ENCODE measurements around the gene RPEL1.
"Not testable (repeated sequence)": the region's sequence is repeated elsewhere in the genome, so short reads cannot be mapped to it uniquely, and the experiment has no call there.

Gene RPEL1

GRCh38 chr10:103224133-103224532 is 21.6 kb upstream of the RPEL1 start:
- TF ChIP-seq CTCF (IDR thresholded peaks at IDR 0.05; ENCODE audit: insufficient read depth, low read length, poor library complexity, severe bottlenecking) = no peak
- TF ChIP-seq EZH2phosphoT487 (conservative IDR thresholded peaks at IDR 0.05; ENCODE audit: low read length) = no peak
- Histone ChIP-seq H3K79me2 (ENCODE audit: insufficient read depth, low read length) (no peaks in the 10 kb centered on the region), H3K9ac (ENCODE audit: low read length) (no peak overlapping the region), H3K27ac (ENCODE audit: low read depth, low read length) (no peak overlapping the region), H2AFZ (ENCODE audit: low read depth, low read length, severe bottlenecking) (no peak overlapping the region), H3K9me3 (ENCODE audit: insufficient read depth, low read length) (no peaks in the 10 kb centered on the region), H3K9me2 (replicated peaks; ENCODE audit: insufficient read depth, low read length) (no peaks in the 10 kb centered on the region), H3F3A (ENCODE audit: insufficient read depth) (no peaks in the 10 kb centered on the region), H3K4me2 (ENCODE audit: low read depth, low read length, poor library complexity, severe bottlenecking) (no peak overlapping the region), H3K4me3 (ENCODE audit: insufficient read depth, low read length, poor library complexity, severe bottlenecking) (no peak overlapping the region), H3K36me3 (ENCODE audit: low read length) (no peaks in the 10 kb centered on the region), H3K27me3 (ENCODE audit: low read length) (no peaks in the 10 kb centered on the region), H4K20me1 (ENCODE audit: low read depth, low read length) (no peaks in the 10 kb centered on the region)

GRCh38 chr10:103224721-103225120 is 21.0 kb upstream of the RPEL1 start:
- H4K20me1 ChIP-seq (ENCODE audit: low read depth, low read length); H3K36me3 ChIP-seq (ENCODE audit: low read length); H3K4me2 ChIP-seq (ENCODE audit: low read depth, low read length, poor library complexity, severe bottlenecking); H3K27ac ChIP-seq (ENCODE audit: low read depth, low read length); H3K9ac ChIP-seq (ENCODE audit: low read length); H3K4me3 ChIP-seq (ENCODE audit: insufficient read depth, low read length, poor library complexity, severe bottlenecking); H3K79me2 ChIP-seq (ENCODE audit: insufficient read depth, low read length); H2AFZ ChIP-seq (ENCODE audit: low read depth, low read length, severe bottlenecking); H3K9me3 ChIP-seq (ENCODE audit: insufficient read depth, low read length); H3K9me2 ChIP-seq (replicated peaks; ENCODE audit: insufficient read depth, low read length); H3K27me3 ChIP-seq (ENCODE audit: low read length); H3F3A ChIP-seq (ENCODE audit: insufficient read depth): not testable (repeated sequence)

- TF ChIP-seq EZH2phosphoT487 (conservative IDR thresholded peaks at IDR 0.05; ENCODE audit: low read length) (no peak), CTCF (IDR thresholded peaks at IDR 0.05; ENCODE audit: insufficient read depth, low read length, poor library complexity, severe bottlenecking) (no peak)
- H2AFZ ChIP-seq (ENCODE audit: low read depth, low read length, severe bottlenecking) = no peak overlapping the region
- H3K9me2 ChIP-seq (replicated peaks; ENCODE audit: insufficient read depth, low read length) = no peaks in the 10 kb centered on the region
- no peaks in the 10 kb centered on the region for H4K20me1 ChIP-seq (ENCODE audit: low read depth, low read length)
- H3K4me2 ChIP-seq (ENCODE audit: low read depth, low read length, poor library complexity, severe bottlenecking) = no peak overlapping the region
- no peak overlapping the region for H3K9ac ChIP-seq (ENCODE audit: low read length)
- H3F3A ChIP-seq (ENCODE audit: insufficient read depth) = no peaks in the 10 kb centered on the region
- H3K4me3 ChIP-seq (ENCODE audit: insufficient read depth, low read length, poor library complexity, severe bottlenecking) = no peak overlapping the region
- no peak overlapping the region for H3K27ac ChIP-seq (ENCODE audit: low read depth, low read length)
- H3K36me3 ChIP-seq (ENCODE audit: low read length) = no peaks in the 10 kb centered on the region
- no peaks in the 10 kb centered on the region for H3K79me2 ChIP-seq (ENCODE audit: insufficient read depth, low read length)
- H3K9me3 ChIP-seq (ENCODE audit: insufficient read depth, low read length) = no peaks in the 10 kb centered on the region
- no peaks in the 10 kb centered on the region for H3K27me3 ChIP-seq (ENCODE audit: low read length)
These were observed 19.7 kb upstream of the RPEL1 start for GRCh38 chr10:103225939-103226338.

- Histone ChIP-seq H4K20me1 (ENCODE audit: low read depth, low read length) (no peaks in the 10 kb centered on the region), H3K27ac (ENCODE audit: low read depth, low read length) (no peak overlapping the region), H3K9me2 (replicated peaks; ENCODE audit: insufficient read depth, low read length) (no peaks in the 10 kb centered on the region), H3K9me3 (ENCODE audit: insufficient read depth, low read length) (no peaks in the 10 kb centered on the region), H3K27me3 (ENCODE audit: low read length) (no peaks in the 10 kb centered on the region), H3F3A (ENCODE audit: insufficient read depth) (no peaks in the 10 kb centered on the region), H3K4me3 (ENCODE audit: insufficient read depth, low read length, poor library complexity, severe bottlenecking) (no peak overlapping the region), H3K79me2 (ENCODE audit: insufficient read depth, low read length) (no peaks in the 10 kb centered on the region), H3K4me2 (ENCODE audit: low read depth, low read length, poor library complexity, severe bottlenecking) (no peak overlapping the region), H2AFZ (ENCODE audit: low read depth, low read length, severe bottlenecking) (no peak overlapping the region), H3K9ac (ENCODE audit: low read length) (no peak overlapping the region), H3K36me3 (ENCODE audit: low read length) (no peaks in the 10 kb centered on the region)
- TF ChIP-seq EZH2phosphoT487 (conservative IDR thresholded peaks at IDR 0.05; ENCODE audit: low read length) = no peak
- no peak for TF ChIP-seq CTCF (IDR thresholded peaks at IDR 0.05; ENCODE audit: insufficient read depth, low read length, poor library complexity, severe bottlenecking)
These were observed 18.3 kb upstream of the RPEL1 start for GRCh38 chr10:103227416-103227815.
